ENCODE data around the gene TTLL9. TPM values are rescaled to one million over a fixed set of nuclear protein-coding genes. Genes with fewer than 3 reads are reported as not detected.

The TTLL9 gene
- total RNA-seq, 6 experiments from 2014 or later: not detected

DNA sequence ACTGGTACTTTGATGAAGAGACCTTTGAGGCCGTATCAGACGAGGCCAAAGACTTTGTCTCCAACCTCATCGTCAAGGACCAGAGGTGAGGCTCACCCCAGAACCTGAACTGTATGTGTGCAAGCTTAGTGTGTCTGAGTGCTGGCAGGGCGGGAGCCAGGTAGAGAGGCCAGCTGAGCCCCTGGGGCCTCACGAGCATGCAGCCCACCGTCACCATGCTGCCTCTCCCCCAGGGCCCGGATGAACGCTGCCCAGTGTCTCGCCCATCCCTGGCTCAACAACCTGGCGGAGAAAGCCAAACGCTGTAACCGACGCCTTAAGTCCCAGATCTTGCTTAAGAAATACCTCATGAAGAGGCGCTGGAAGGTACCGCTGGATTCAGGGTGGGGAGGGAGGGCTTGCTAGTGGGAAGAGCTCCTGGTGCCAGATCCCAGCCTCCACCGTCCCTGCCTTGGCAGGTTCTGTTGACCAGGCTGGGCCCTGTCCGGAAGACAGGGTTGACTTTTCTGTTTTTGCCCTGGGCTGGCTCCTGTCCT, 38.6 kb upstream of the TTLL9 start:
- Histone ChIP-seq H3K27ac (no peak overlapping the region), H3K9me3 (no peaks in the 10 kb centered on the region), H3K27me3 (no peaks in the 10 kb centered on the region), H3K36me3 (no peaks in the 10 kb centered on the region), H3K4me3 (no peak overlapping the region), H3K4me1 (no peaks in the 10 kb centered on the region)
- ATAC-seq (no peak), DNase-seq (peak in 1 of 3 donors; percentile 41)
- intact Hi-C loops (cut with DNase I): no loop called here
- WGBS (ENCODE audit: insufficient coverage, low coverage, low lambda C conversion rate, missing lambda C conversion rate): no CpG with 5 or more reads among the region's 17 CpGs
- no peak for TF ChIP-seq CTCF (IDR thresholded peaks at IDR 0.05)
- no peak for TF ChIP-seq POLR2A (IDR thresholded peaks at IDR 0.05)

DNA sequence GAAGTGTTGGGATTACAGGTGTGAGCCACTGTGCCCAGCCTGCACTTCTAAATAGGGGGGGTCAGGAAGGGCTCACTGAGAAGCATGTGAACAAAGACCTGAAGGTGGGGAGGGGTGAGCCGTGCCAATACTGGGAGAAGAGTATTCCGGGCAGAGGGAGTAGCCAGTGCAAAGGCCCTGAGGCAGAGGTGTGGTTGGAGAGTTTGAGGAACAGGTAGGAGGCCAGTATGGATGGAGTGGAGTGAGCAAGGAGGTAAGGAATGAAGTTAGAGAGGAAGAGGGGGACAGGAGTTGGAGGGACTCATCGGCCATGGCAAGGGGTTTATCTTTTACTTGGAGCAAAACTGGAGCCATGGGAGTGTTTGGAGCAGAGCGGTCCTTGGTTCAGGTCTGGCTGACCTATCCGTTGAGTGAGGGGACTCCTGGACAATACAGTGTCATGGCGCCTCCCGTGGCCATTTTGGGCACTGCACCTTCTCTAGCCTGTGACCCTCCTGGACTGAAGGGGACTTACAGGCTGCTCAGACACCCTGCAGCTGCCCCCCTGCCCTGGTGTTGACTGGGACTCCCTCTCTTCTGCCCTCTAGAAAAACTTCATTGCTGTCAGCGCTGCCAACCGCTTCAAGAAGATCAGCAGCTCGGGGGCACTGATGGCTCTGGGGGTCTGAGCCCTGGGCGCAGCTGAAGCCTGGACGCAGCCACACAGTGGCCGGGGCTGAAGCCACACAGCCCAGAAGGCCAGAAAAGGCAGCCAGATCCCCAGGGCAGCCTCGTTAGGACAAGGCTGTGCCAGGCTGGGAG, 37.1 kb upstream of the TTLL9 start:
- H3K36me3 ChIP-seq: no peaks in the 10 kb centered on the region
- TF ChIP-seq POLR2A (IDR thresholded peaks at IDR 0.05): no peak
- TF ChIP-seq CTCF (IDR thresholded peaks at IDR 0.05): peak; percentile 35 to 71 (median 70)
- ATAC-seq: peak; percentile 40 to 67 (median 60)
- no peak overlapping the region for H3K4me3 ChIP-seq
- 31% methylated on average over 4 of the region's 14 CpGs for WGBS (ENCODE audit: insufficient coverage, low coverage, low lambda C conversion rate, missing lambda C conversion rate)
- peak in 2 of 3 donors; percentile 19 to 46 for DNase-seq
- H3K27me3 ChIP-seq: no peaks in the 10 kb centered on the region
- H3K27ac ChIP-seq: no peak overlapping the region
- intact Hi-C loops (cut with DNase I): no loop called here
- H3K4me1 ChIP-seq: no peaks in the 10 kb centered on the region
- no peaks in the 10 kb centered on the region for H3K9me3 ChIP-seq

DNA sequence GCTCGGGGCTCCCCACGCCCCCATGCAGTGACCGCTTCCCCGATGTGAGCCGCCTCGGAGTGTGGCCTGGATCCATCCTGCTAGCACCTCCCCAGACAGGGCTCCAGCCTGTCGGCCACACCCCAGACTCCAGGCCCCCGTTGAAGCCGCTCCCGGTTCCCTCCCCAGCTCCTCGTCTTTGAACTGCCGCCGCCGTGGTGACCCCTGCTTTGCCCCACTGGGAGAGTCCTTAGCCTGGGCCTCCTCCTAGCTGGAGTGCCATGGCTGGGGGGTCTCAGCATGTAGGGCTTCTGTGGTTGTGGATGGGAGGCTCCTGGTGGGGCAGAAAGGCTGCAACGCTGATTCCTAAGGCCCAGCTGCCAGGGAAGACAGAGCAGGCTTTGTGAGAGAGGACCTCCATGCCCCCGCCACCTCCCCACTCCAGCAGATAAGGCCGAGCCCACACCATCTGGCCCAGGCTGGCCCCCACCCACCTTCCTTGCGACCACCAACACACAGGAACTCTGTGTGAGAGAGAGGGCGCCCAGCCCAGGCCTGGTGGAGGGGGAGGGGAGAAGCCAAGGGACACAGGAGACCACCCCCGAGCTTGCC, 36.4 kb upstream of the TTLL9 start:
- no peak for ATAC-seq
- Histone ChIP-seq H3K4me3 (no peak overlapping the region), H3K4me1 (no peaks in the 10 kb centered on the region), H3K9me3 (no peaks in the 10 kb centered on the region), H3K27ac (no peak overlapping the region), H3K36me3 (no peaks in the 10 kb centered on the region), H3K27me3 (no peaks in the 10 kb centered on the region)
- no peak for TF ChIP-seq CTCF (IDR thresholded peaks at IDR 0.05)
- TF ChIP-seq POLR2A (IDR thresholded peaks at IDR 0.05): no peak
- no peak for DNase-seq
- WGBS (ENCODE audit: insufficient coverage, low coverage, low lambda C conversion rate, missing lambda C conversion rate): 51% methylated on average over 3 of the region's 20 CpGs
- intact Hi-C loops (cut with DNase I): no loop called here

GRCh38 chr20:31835554-31835953, 34.9 kb upstream of the TTLL9 start:
- no peaks in the 10 kb centered on the region for H3K36me3 ChIP-seq
- no peaks in the 10 kb centered on the region for H3K4me1 ChIP-seq
- DNase-seq (no peak), ATAC-seq (no peak)
- intact Hi-C loops (cut with DNase I): no loop called here
- no peak overlapping the region for H3K27ac ChIP-seq
- TF ChIP-seq POLR2A (IDR thresholded peaks at IDR 0.05): no peak
- TF ChIP-seq CTCF (IDR thresholded peaks at IDR 0.05): no peak
- WGBS (ENCODE audit: insufficient coverage, low coverage, low lambda C conversion rate, missing lambda C conversion rate): 91% methylated on average over 7 of the region's 9 CpGs
- H3K4me3 ChIP-seq: no peak overlapping the region
- no peaks in the 10 kb centered on the region for H3K9me3 ChIP-seq
- H3K27me3 ChIP-seq: no peaks in the 10 kb centered on the region

All from right lobe of liver (tissue), 6 donors.